Mesendoderm (in vitro differentiated cells): ENCODE results near the gene TMEM25.
"Not testable (repeated sequence)": the region's sequence is repeated elsewhere in the genome, so short reads cannot be mapped to it uniquely, and the experiment has no call there.

Experiments
- DNase-seq: peaks from one replicate; pipeline ENCODE4 v3.0.0; 2013
- H2AK5ac ChIP-seq: 2 replicates; pipeline ENCODE4 v1.6.1; 2013; ENCODE audit warnings: low read length, inconsistent platforms
- H2BK120ac ChIP-seq: 2 replicates; pipeline ENCODE4 v1.6.1; 2013; ENCODE audit warnings: low read depth, mild to moderate bottlenecking, low read length, moderate library complexity, mixed read lengths
- H2BK15ac ChIP-seq: replicated peaks from 2 replicates; pipeline ENCODE4 v1.6.1; 2013; ENCODE audit warnings: low read depth, mild to moderate bottlenecking, moderate library complexity
- H2BK5ac ChIP-seq: 2 replicates; pipeline ENCODE4 v1.6.1; 2013; ENCODE audit warnings: low read length, inconsistent platforms
- H3K18ac ChIP-seq: 2 replicates; pipeline ENCODE4 v1.6.1; 2013; ENCODE audit warnings: mild to moderate bottlenecking, low read length, mixed read lengths
- H3K23ac ChIP-seq: one replicate; pipeline ENCODE4 v1.6.1; 2013; ENCODE audit warnings: low read length
- H3K27ac ChIP-seq: 2 replicates; pipeline ENCODE4 v1.5.1; 2013; ENCODE audit warnings: low read depth, mild to moderate bottlenecking, inconsistent platforms, low read length, moderate library complexity
- H3K27me3 ChIP-seq: 2 replicates; pipeline ENCODE4 v1.6.1; 2013; ENCODE audit warnings: low read length, control low read depth, mild to moderate bottlenecking, inconsistent platforms; ENCODE audit not compliant: insufficient read depth, poor library complexity
- H3K36me3 ChIP-seq: 2 replicates; pipeline ENCODE4 v1.6.1; 2013; ENCODE audit warnings: low read length, inconsistent platforms; ENCODE audit not compliant: control insufficient read depth, insufficient read depth
- H3K4ac ChIP-seq: one replicate; pipeline ENCODE4 v1.6.1; 2013; ENCODE audit warnings: low read depth, mild to moderate bottlenecking, low read length, moderate library complexity
- H3K4me1 ChIP-seq: 2 replicates; pipeline ENCODE4 v1.6.1; 2013; ENCODE audit warnings: low read depth, low read length, inconsistent platforms; ENCODE audit not compliant: control insufficient read depth
- H3K4me2 ChIP-seq: 2 replicates; pipeline ENCODE4 v1.6.1; 2013; ENCODE audit warnings: low read length
- H3K4me3 ChIP-seq: 2 replicates; pipeline ENCODE4 v1.5.1; 2013; ENCODE audit warnings: mild to moderate bottlenecking, low read length
- H3K56ac ChIP-seq: one replicate; pipeline ENCODE4 v1.6.1; 2013; ENCODE audit warnings: low read length
- H3K79me1 ChIP-seq: 2 replicates; pipeline ENCODE4 v1.6.1; 2013; ENCODE audit warnings: low read length, inconsistent platforms
- H3K79me2 ChIP-seq: 2 replicates; pipeline ENCODE4 v1.6.1; 2013; ENCODE audit warnings: mild to moderate bottlenecking, low read length; ENCODE audit not compliant: control insufficient read depth, insufficient read depth
- H3K9ac ChIP-seq: 2 replicates; pipeline ENCODE4 v1.6.1; 2013; ENCODE audit warnings: low read length, inconsistent platforms
- H4K5ac ChIP-seq: one replicate; pipeline ENCODE4 v1.6.1; 2013; ENCODE audit warnings: low read length
- H4K8ac ChIP-seq: one replicate; pipeline ENCODE4 v1.6.1; 2013; ENCODE audit warnings: low read depth, mild to moderate bottlenecking, control low read depth, low read length, moderate library complexity
- WGBS: extraction: QIAGEN DNeasy Blood & Tissue Kit; methylation state at CpG from one replicate; pipeline ENCODE4 v1.1.7; 2013; ENCODE audit warnings: low lambda C conversion rate, missing lambda C conversion rate; ENCODE audit not compliant: insufficient coverage; ENCODE audit errors: extremely low coverage; 5-methylcytosine and 5-hydroxymethylcytosine counted together

The TMEM25 gene

DNA sequence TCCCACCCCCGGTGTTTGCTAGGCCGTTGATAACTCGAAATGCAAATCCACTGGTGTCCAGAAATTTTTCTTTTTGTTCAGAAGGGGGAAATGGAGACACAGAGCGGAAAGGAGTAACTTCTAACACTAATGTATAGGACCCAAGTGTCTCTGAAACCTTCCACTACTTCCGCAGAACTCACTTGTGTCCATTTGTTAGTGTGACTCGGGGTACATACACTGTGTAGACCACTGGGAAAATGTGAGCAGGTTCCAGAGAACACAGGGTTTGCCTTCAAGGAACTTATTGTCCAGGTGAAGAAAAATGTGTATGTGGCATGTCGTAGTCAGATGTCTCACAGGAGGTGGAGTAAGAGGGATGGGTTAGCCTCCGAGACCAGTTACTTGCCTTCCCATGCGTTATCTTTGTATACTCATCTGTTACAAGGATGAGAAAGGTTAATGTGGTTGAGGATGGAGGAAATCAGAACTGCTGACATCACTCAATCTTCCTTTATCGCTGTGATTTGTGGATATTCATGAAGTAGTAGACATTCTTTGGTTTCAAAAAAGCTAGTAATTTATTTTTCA is 42.1 kb downstream of the TMEM25 start:
- Histone ChIP-seq H2BK120ac (no peak overlapping the region), H2BK5ac (no peak overlapping the region), H3K56ac (peak overlapping the region; percentile 97), H3K27ac (no peak overlapping the region), H4K5ac (no peak overlapping the region), H2BK15ac (no peak overlapping the region), H4K8ac (no peak overlapping the region), H2AK5ac (peak overlapping the region; percentile 82), H3K4me1 (no peaks in the 10 kb centered on the region), H3K36me3 (no peaks in the 10 kb centered on the region), H3K18ac (peak overlapping the region; percentile 85), H3K79me2 (peaks cover 42% of the 10 kb centered on the region), H3K23ac (peak overlapping the region; percentile 75), H3K27me3 (no peaks in the 10 kb centered on the region), H3K4me2 (peak overlapping the region; percentile 96), H3K4ac (peak overlapping the region; percentile 97), H3K4me3 (peak overlapping the region; percentile 90), H3K79me1 (peaks cover 3% of the 10 kb centered on the region), H3K9ac (peak overlapping the region; percentile 97)
- WGBS, result no CpG with 5 or more reads among the region's 10 CpGs
- peak; percentile 48 for DNase-seq

DNA sequence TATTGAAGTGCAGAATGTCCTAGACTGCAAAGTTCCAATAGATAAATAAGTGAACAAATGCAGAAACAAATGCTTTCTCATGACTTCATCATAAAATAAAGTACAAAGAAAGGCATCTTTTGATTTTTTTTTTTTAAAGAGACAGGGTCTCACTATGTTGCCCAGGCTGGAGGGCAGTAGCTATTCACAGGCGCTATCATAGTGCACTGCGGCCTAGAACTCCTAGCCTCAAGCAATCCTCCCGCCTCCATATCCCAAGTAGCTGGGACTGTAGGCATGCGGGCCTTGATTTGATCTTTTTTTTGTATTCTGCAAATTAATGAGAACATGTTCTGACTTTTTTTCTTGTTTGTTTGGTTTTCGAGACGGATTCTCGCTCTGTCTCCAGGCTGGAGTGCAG is 43.6 kb downstream of the TMEM25 start:
- H4K5ac ChIP-seq, result no peak overlapping the region
- H3K27me3 ChIP-seq, result no peaks in the 10 kb centered on the region
- DNase-seq, result no peak
- H3K79me1 ChIP-seq, result peaks cover 3% of the 10 kb centered on the region
- no peak overlapping the region for H3K23ac ChIP-seq
- H4K8ac ChIP-seq, result no peak overlapping the region
- H3K4me2 ChIP-seq, result no peak overlapping the region
- H3K79me2 ChIP-seq, result peaks cover 44% of the 10 kb centered on the region
- no peak overlapping the region for H2BK5ac ChIP-seq
- no peak overlapping the region for H2BK15ac ChIP-seq
- no peak overlapping the region for H3K9ac ChIP-seq
- no CpG with 5 or more reads among the region's 7 CpGs for WGBS
- no peak overlapping the region for H2AK5ac ChIP-seq
- no peak overlapping the region for H3K56ac ChIP-seq
- H2BK120ac ChIP-seq, result no peak overlapping the region
- H3K4me3 ChIP-seq, result no peak overlapping the region
- no peak overlapping the region for H3K4ac ChIP-seq
- no peaks in the 10 kb centered on the region for H3K4me1 ChIP-seq
- H3K36me3 ChIP-seq, result no peaks in the 10 kb centered on the region
- H3K18ac ChIP-seq, result no peak overlapping the region
- H3K27ac ChIP-seq, result no peak overlapping the region

DNA sequence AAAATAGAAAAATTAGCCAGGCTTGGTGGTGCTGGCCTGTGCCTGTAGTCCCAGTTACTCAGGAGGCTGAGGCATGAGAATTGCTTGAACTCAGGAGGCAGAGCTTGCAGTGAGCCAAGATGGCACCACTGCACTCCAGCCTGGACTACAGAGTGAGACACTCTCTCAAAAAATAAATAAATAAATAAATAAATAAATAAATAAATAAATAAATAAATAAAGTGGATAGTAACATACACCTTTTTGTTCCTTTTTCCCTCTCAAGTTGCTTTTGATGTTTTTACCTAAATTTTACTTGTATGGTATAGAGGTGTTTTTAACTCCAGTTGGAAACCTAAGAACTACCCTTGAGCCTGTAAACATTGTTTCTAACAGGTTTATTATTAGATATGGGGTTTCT is 47.0 kb downstream of the TMEM25 start:
- H3K27me3 ChIP-seq, H2AK5ac ChIP-seq, H4K8ac ChIP-seq, H3K79me1 ChIP-seq, H3K23ac ChIP-seq, H2BK5ac ChIP-seq, H3K18ac ChIP-seq, H3K4me2 ChIP-seq, H2BK120ac ChIP-seq, H2BK15ac ChIP-seq, H3K4ac ChIP-seq, DNase-seq, H3K36me3 ChIP-seq, H3K56ac ChIP-seq, H3K9ac ChIP-seq, H3K4me1 ChIP-seq, H3K27ac ChIP-seq, H4K5ac ChIP-seq, H3K4me3 ChIP-seq: not testable (repeated sequence)
- H3K79me2 ChIP-seq, result peaks cover 46% of the 10 kb centered on the region

DNA sequence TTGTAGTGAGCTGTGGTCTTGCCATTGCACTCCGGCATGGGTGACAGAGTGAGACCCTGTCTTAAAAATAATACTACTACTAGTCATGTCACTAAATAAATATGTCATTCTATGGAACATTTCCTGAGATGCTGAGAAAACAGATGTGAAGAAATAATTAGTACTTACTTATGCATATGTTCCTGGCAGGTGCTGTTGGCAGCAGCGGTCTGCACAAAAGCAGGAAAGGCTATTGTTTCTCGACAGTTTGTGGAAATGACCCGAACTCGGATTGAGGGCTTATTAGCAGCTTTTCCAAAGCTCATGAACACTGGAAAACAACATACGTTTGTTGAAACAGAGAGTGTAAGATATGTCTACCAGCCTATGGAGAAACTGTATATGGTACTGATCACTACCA is 50.1 kb downstream of the TMEM25 start:
- no peaks in the 10 kb centered on the region for H3K27me3 ChIP-seq
- no peak overlapping the region for H3K18ac ChIP-seq
- no peak overlapping the region for H2AK5ac ChIP-seq
- no peak overlapping the region for H4K5ac ChIP-seq
- H3K4me2 ChIP-seq, result no peak overlapping the region
- no peak for DNase-seq
- no peak overlapping the region for H3K56ac ChIP-seq
- H3K27ac ChIP-seq, result no peak overlapping the region
- no CpG with 5 or more reads among the region's 6 CpGs for WGBS
- H2BK15ac ChIP-seq, result no peak overlapping the region
- H3K79me1 ChIP-seq, result peaks cover 3% of the 10 kb centered on the region
- H3K4me1 ChIP-seq, result no peaks in the 10 kb centered on the region
- H2BK120ac ChIP-seq, result no peak overlapping the region
- no peak overlapping the region for H4K8ac ChIP-seq
- H3K4ac ChIP-seq, result no peak overlapping the region
- H3K9ac ChIP-seq, result no peak overlapping the region
- peaks cover 6% of the 10 kb centered on the region for H3K36me3 ChIP-seq
- no peak overlapping the region for H2BK5ac ChIP-seq
- no peak overlapping the region for H3K4me3 ChIP-seq
- H3K79me2 ChIP-seq, result peaks cover 23% of the 10 kb centered on the region
- H3K23ac ChIP-seq, result no peak overlapping the region
